ENCODE data around the gene CACNA2D3.

The CACNA2D3 gene

DNA sequence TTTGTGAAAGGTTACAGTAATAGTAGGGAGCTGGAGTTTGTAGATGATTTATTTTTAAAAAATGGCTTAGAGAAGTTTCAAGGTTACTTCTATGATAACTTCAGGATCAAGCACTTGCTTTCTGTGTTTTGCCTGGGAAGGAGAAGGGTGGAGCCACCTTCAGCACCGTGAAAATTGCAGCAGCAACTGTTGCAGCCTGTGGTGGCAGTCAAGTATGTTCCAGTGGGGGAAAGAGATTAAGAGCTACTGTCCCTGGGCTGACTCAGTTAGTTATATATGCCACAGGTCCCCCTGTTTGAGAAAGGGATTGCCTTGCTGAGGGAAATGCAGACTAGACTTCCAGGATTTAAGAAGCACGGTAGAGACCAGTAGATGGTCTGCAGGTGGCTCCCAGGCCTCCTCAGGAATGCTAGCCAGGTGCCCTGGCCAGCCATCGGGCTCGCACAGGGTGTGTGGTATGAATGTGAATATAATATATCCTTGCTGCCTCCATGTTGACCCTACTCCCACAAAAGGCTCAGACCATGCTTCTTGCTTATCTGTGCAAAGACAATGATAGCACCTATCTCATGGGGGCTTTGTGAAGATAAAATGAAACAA is 389.5 kb downstream of the CACNA2D3 start:
- TF ChIP-seq, protein P1, sequence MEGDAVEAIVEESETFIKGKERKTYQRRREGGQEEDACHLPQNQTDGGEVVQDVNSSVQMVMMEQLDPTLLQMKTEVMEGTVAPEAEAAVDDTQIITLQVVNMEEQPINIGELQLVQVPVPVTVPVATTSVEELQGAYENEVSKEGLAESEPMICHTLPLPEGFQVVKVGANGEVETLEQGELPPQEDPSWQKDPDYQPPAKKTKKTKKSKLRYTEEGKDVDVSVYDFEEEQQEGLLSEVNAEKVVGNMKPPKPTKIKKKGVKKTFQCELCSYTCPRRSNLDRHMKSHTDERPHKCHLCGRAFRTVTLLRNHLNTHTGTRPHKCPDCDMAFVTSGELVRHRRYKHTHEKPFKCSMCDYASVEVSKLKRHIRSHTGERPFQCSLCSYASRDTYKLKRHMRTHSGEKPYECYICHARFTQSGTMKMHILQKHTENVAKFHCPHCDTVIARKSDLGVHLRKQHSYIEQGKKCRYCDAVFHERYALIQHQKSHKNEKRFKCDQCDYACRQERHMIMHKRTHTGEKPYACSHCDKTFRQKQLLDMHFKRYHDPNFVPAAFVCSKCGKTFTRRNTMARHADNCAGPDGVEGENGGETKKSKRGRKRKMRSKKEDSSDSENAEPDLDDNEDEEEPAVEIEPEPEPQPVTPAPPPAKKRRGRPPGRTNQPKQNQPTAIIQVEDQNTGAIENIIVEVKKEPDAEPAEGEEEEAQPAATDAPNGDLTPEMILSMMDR (IDR thresholded peaks at IDR 0.05; ENCODE audit: low read depth, low read length) = no peak
- no peak overlapping the region for H3K4me3 ChIP-seq (ENCODE audit: low read depth, low read length)
- DNase-seq (ENCODE audit: low read depth, low spot score) = no peak
- in situ Hi-C loops (cut with HindIII; ENCODE audit: low sequenced_read_pairs) = no loop called here

DNA sequence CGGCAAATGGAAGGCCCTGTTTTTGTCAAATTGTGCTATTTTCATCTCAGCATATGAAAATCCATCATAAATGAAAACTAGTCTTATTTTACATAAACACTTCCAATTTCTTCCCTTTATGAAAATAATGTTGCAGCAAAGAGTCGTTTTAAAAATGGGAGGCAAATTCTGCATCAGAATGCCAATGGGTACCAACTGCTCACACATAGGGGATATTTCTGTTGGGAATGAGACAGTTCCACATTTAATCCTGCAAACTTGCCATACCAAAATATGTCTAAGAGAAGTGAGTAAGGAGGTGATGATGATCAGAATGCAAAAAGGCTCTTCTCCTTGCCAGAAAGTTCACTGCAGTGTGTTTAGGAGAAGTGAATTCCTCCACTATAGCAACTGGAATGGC is 391.7 kb downstream of the CACNA2D3 start:
- in situ Hi-C loops (cut with HindIII; ENCODE audit: low sequenced_read_pairs) = no loop called here
- DNase-seq (ENCODE audit: low read depth, low spot score) = no peak
- H3K4me3 ChIP-seq (ENCODE audit: low read depth, low read length) = no peak overlapping the region
- TF ChIP-seq, protein P1 (IDR thresholded peaks at IDR 0.05; ENCODE audit: low read depth, low read length) = no peak

DNA sequence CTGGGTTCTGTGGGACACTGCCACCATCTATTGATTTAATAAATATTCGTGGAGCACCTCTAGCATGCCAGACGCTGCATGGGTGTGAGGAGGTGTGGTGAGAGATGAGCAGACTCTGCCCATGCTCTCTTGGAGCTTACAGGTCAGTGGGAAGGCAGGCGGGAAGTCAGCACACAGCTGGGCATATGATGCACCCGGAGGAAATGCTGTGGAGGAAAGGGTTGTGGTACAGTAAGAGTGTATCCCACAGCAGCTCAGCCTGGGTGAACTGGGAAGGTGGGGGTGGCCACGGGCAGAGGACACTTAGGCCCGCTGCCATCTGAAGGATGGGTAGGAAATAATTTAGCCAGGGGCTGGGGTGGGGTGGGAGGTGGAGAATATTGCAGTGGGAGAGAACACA is 392.1 kb downstream of the CACNA2D3 start:
- DNase-seq (ENCODE audit: low read depth, low spot score) = no peak
- in situ Hi-C loops (cut with HindIII; ENCODE audit: low sequenced_read_pairs) = no loop called here
- TF ChIP-seq, protein P1 (IDR thresholded peaks at IDR 0.05; ENCODE audit: low read depth, low read length) = no peak
- H3K4me3 ChIP-seq (ENCODE audit: low read depth, low read length) = no peak overlapping the region

DNA sequence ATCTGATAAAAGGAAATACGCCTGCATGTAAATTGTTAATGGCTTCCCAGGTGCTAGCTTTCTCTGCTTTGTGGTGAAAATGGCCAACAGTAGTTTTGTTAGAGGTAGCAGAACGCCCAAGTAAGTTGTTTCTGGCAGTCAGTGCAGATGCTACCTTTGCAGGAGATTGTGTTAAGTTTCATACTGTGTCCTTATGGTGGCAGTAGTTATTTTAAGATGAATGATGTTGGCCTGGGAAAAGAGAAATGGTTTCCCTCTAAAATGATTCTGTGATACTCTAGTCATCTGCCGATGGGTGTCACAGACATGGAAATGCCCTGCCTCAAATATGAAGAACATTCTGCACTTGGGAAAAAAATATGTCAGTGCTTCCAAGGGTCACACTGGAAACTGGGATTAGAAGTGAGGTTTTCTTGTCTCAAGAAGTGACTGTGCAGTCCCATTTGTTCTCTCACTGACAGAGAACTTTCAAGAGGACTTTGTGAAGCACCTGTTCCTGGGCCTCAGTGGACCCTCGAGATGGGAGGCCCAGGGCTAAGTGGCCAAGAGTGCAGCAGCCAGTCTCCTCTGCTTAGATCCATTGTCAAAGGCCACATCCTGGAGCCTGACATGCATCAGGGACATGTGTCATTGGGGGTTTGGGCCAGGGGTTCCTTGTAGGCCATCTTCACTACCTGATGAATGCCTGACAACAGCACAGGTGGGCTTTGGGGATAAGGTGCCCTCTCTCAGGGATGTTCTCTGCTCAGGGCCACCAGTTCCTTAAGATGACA is 393.3 kb downstream of the CACNA2D3 start:
- TF ChIP-seq, protein P1 (IDR thresholded peaks at IDR 0.05; ENCODE audit: low read depth, low read length) = no peak
- in situ Hi-C loops (cut with HindIII; ENCODE audit: low sequenced_read_pairs) = no loop called here
- no peak for DNase-seq (ENCODE audit: low read depth, low spot score)
- H3K4me3 ChIP-seq (ENCODE audit: low read depth, low read length) = no peak overlapping the region

DNA sequence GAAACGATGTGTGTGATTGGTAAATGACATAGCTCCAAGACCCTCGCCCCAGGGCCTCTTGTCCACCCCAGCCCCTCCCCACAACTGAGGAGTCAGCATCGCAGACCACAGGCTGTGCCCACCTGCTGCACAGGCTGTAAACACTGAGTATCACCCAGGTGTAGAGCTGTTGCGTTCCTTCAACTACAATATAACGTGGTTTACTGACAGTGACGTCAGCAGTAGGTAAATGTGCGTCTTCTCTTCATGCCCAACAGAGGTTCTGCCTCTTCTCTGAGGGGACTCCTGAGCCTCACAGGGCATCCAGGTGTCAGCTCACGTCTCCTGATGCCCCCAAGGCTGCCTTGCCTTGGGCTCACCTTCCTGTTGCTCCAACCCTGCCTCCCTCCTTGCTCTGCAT is 395.1 kb downstream of the CACNA2D3 start:
- in situ Hi-C loops (cut with HindIII; ENCODE audit: low sequenced_read_pairs) = no loop called here

DNA sequence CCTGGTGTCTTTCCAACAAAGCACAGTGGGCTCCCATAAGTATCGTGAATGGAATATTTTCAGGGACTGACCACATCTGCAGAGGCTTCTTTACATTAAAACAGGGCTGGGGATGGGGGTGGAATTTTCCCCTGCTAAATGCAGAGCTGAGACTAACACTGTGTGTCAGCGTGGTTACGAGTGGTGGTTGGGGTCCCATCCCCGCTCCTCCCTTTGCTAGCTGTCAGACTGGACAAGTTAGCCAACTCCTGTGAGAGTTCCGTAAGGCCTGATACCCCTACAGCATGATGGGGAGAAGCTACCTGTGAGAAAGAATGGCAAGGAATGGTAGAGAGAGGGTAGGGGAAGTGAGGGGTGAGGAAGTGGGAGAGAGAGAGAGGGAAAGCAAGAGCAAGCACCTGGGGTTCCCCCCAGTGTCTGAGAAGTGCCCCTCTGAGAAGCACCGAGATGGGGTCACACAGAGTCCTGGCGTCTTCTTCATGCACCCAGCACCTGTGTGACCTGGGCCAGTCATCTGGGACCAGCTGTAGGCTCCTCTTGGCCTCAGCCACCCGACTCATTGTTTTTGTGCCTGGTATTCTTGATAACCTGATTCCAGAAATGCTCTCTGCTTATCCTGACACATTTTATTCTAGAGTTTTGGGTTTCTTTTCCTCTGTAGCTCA is 395.8 kb downstream of the CACNA2D3 start:
- TF ChIP-seq, protein P1 (IDR thresholded peaks at IDR 0.05; ENCODE audit: low read depth, low read length) = no peak
- no peak overlapping the region for H3K4me3 ChIP-seq (ENCODE audit: low read depth, low read length)
- DNase-seq (ENCODE audit: low read depth, low spot score) = no peak
- in situ Hi-C loops (cut with HindIII; ENCODE audit: low sequenced_read_pairs) = no loop called here

More for the DNA sequence above, 395.1 kb downstream of the CACNA2D3 start:
- H3K4me3 ChIP-seq (ENCODE audit: low read depth, low read length) = no peak overlapping the region
- TF ChIP-seq, protein P1 (IDR thresholded peaks at IDR 0.05; ENCODE audit: low read depth, low read length) = no peak
- DNase-seq (ENCODE audit: low read depth, low spot score) = no peak
